Measurements from ENCODE around the gene PLA2G4E.

The PLA2G4E gene

GRCh38 chr15:41992803-41993190 lies 28.0 kb downstream of the PLA2G4E start:
- no peak for DNase-seq (ENCODE audit: low spot score)

DNA sequence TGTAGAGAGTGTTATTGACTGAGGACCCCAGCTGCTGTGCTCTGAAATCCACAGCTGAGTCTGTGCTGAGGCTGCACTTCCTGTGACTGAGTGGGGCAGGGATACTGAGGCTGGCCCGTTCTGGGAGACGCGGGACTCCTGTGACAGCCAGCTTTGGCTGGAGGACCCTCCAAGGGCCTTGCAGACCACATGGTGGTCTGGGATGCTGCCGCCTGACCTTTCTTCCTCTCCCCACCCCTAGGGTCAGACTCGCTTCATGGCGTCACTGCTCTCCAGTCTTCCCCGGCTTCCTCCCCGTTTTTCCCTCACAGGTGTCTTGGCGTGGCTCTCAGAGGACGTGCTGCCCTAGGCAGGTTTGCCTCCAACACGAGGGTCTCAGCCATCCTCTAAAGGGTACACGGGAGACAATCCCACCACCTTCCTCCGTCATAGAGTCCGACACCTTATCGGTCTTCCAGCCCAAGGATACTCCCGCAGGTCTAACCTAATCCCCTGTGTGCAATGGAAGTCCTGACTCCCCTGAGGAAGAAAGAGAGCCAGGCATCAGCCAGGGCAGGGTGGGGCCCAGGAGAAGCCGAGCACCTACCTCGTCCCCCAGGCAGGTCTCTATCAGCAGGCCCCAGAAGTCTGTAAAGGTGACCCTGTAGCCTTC lies 28.6 kb downstream of the PLA2G4E start:
- DNase-seq (ENCODE audit: low spot score) = no peak

GRCh38 chr15:41990691-41991090 lies 30.2 kb downstream of the PLA2G4E start:
- no peak for DNase-seq (ENCODE audit: low spot score)

DNA sequence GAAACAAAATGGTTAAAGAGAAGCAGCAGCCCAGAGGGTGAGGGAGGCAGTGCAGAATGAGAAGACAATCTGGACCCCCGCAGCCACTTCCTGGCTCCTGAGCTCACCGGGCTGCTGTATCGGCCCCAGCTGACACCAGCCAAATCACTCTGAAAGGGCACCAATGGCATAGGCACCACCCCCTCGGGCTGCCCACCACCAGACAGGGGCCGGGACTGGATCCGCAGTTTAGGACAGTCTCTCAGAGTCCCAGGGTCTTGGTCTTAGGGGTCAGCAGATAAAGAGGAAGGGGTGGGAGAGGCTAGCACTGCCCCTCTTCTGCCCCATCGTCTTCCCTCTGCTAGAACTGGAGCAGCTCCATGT lies 30.6 kb downstream of the PLA2G4E start:
- DNase-seq (ENCODE audit: low spot score) = no peak

DNA sequence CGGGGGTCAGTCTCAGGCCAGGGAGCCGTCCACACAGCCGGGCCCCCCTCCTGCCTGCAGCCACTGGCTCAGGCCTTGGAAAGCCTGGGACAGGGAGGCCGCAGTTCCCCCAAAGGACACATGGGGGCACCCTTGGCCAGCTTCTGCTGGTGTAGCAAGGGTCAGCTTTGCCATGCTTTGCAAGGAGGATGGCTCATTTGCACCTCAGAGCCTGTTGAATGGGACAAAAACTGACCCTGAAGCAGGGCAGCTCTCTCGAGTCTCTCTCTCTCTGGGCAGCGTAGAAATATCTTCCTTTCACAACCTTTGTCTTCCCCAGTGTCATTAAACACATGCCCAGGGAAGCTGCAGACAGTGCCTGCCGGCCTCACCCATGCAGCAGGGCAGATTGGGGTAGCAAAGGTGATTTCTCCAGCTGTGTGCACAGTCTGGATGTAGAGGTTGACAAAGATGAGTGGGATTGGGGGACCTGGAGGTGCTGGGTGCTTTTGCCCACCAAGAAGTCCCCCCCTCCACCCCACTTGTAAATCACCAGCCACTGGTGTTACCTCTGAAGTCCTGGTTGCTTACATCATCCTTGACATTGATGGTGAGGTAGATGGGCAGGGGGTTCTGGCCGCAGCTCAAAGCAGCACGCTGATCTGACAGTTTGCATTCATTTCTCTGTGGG lies 31.1 kb downstream of the PLA2G4E start:
- DNase-seq (ENCODE audit: low spot score) = peak; percentile 56

- DNase-seq (ENCODE audit: low spot score) = no peak
These were observed 31.8 kb downstream of the PLA2G4E start for GRCh38 chr15:41988896-41989572.

DNA sequence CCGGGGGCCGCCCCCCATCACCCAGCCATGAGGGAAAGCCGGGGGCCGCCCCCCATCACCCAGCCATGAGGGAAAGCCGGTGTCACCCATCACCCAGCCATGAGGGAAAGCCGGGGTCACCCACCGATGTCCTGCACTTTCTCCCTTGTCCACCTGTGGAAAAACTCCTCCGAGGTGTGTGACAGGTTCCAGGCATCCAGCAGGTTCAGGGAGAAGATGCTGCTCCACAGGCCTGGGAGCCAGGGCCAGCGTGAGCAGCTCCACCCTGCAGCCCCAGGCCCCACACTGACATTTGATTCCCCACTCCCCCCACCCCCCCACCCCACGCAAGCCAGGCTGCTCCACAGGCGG lies 32.9 kb downstream of the PLA2G4E start:
- DNase-seq (ENCODE audit: low spot score) = no peak

GRCh38 chr15:41987246-41987924 lies 33.5 kb downstream of the PLA2G4E start:
- DNase-seq (ENCODE audit: low spot score) = no peak

GRCh38 chr15:41985236-41986160 lies 35.3 kb downstream of the PLA2G4E start:
- no peak for DNase-seq (ENCODE audit: low spot score)

DNA sequence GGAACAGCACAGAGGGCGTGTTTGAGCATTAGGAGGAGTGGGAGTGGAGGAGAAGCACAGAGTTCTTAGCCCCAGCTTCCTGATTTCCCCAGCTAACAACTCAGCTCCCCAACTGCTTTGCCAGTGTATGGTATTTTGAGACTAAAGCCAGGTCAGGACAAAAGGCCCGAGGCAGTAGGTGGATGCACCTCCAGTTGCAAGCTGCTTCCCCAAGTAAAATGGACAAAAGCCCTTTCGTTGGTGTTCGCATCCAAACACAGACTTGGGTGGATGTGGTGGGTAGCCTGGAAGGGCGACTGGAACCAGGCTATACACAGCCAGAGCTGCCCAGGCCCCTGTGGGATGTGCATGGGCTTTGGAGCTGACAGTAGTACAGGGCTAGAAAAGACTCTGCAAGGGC lies 36.2 kb downstream of the PLA2G4E start:
- no peak for DNase-seq (ENCODE audit: low spot score)

GRCh38 chr15:41983621-41984571 lies 36.9 kb downstream of the PLA2G4E start:
- DNase-seq (ENCODE audit: low spot score) = no peak

- no peak for DNase-seq (ENCODE audit: low spot score)
These were observed 37.6 kb downstream of the PLA2G4E start for GRCh38 chr15:41983221-41983620.

- DNase-seq (ENCODE audit: low spot score) = no peak
These were observed 38.5 kb downstream of the PLA2G4E start for GRCh38 chr15:41982133-41982930.

GRCh38 chr15:41981371-41982132 lies 39.3 kb downstream of the PLA2G4E start:
- no peak for DNase-seq (ENCODE audit: low spot score)

DNA sequence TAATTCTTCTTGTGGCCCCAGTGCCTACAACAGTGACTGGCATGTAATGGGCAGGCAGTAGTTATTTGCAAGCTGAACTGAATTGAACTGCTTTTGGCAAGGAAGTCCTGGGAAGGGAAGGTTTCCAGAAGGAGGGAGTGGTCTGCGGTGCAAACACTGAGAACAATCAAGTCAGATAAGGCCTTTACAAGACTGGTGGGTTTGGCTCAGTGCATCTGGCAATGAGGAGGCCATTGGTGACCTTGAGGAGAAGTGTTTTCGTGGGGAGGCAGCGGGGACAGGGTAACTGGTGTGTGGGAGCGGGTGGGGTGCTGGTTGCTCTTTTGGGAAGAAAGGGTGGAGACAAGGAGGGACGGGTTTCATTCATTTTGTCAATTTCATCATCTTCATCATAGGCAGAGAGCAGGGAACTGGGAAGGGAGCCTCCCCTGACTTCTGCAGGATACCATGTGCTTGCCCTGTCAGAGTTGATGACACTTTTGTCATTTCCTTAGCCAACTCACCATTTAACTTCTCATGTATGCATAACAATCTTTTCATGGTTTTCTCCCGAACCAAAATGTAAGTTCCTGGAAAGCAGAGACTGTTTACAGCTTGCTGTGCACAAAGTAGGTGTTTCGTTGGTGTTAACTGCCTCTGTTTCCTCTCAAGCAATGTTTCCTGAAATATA lies 40.1 kb downstream of the PLA2G4E start:
- no peak for DNase-seq (ENCODE audit: low spot score)

GRCh38 chr15:41979493-41980266 lies 41.2 kb downstream of the PLA2G4E start:
- DNase-seq (ENCODE audit: low spot score) = no peak

GRCh38 chr15:41978534-41978933 lies 42.3 kb downstream of the PLA2G4E start:
- DNase-seq (ENCODE audit: low spot score) = no peak
